HepG2 (cell line): ENCODE results near the gene CIAO2B. TPM values are rescaled to one million over a fixed set of nuclear protein-coding genes. Genes with fewer than 3 reads are reported as not detected.

ENCODE experiments used
- CENPBD1 ChIP-seq: sonication (generic); formaldehyde crosslinking; IDR thresholded peaks from 2 replicates; pipeline ENCODE4 v1.8.0; 2022; ENCODE audit warnings: missing genetic modification reagents, low read depth, mild to moderate bottlenecking, borderline replicate concordance
- HOMEZ ChIP-seq: IDR thresholded peaks from 2 replicates; pipeline ENCODE4 v1.6.1; 2016; ENCODE audit warnings: low read depth
- KLF6 ChIP-seq: IDR thresholded peaks from 2 replicates; pipeline ENCODE4 v1.8.0; 2016; ENCODE audit warnings: missing biosample characterization, missing genetic modification reagents
- MXI1 ChIP-seq: IDR thresholded peaks from 3 replicates; pipeline ENCODE4 v1.6.1; 2012; ENCODE audit warnings: low read depth, low read length, inconsistent platforms, borderline replicate concordance
- PHF20 ChIP-seq: sonication (generic); formaldehyde crosslinking; IDR thresholded peaks from 2 replicates; pipeline ENCODE4 v1.5.0; 2020; ENCODE audit warnings: mild to moderate bottlenecking, missing genetic modification reagents
- REL ChIP-seq: sonication (generic); formaldehyde crosslinking; conservative IDR thresholded peaks from 2 replicates; pipeline ENCODE4 v1.8.0; 2022; ENCODE audit warnings: mild to moderate bottlenecking, missing genetic modification reagents, moderate library complexity
- SAP130 ChIP-seq: IDR thresholded peaks from 2 replicates; pipeline ENCODE4 v1.6.1; 2016; ENCODE audit warnings: low read depth
- SMC3 ChIP-seq: IDR thresholded peaks from 2 replicates; pipeline ENCODE4 v1.6.1; 2011; ENCODE audit warnings: low read length, improper control_type of control experiment
- SOX5 ChIP-seq: IDR thresholded peaks from 2 replicates; pipeline ENCODE4 v1.6.1; 2016; ENCODE audit warnings: borderline replicate concordance
- SOX6 ChIP-seq, 2 experiments: fragments of 450-650 bp in 1 of 2; sonication (generic) in 1 of 2; formaldehyde crosslinking in 1 of 2; IDR thresholded peaks; 2 replicates each; pipeline versions ENCODE4 v1.4.0 to v1.6.1; 2017 to 2020; ENCODE audit warnings: antibody characterized with exemption in 1 of 2, mild to moderate bottlenecking in 1 of 2, missing genetic modification reagents in 1 of 2
- SP4 ChIP-seq: sonication (generic); formaldehyde crosslinking; IDR thresholded peaks from 2 replicates; pipeline ENCODE4 v1.8.1; 2023; ENCODE audit warnings: mild to moderate bottlenecking, missing genetic modification reagents
- ZBTB26 ChIP-seq: IDR thresholded peaks from 2 replicates; pipeline ENCODE4 v1.6.1; 2016; ENCODE audit warnings: missing compliant biosample characterization, missing genetic modification reagents, borderline replicate concordance
- ZFY ChIP-seq: sonication (generic); formaldehyde crosslinking; IDR thresholded peaks from 2 replicates; pipeline ENCODE4 v1.4.0; 2020; ENCODE audit warnings: missing genetic modification reagents
- ZMYM3 ChIP-seq: sonication (generic); formaldehyde crosslinking; IDR thresholded peaks from 2 replicates; pipeline ENCODE4 v1.5.1; 2020; ENCODE audit warnings: mild to moderate bottlenecking, missing genetic modification reagents
- ZNF136 ChIP-seq: sonication (generic); formaldehyde crosslinking; IDR thresholded peaks from 2 replicates; pipeline ENCODE4 v1.8.1; 2022; ENCODE audit warnings: low read depth, mild to moderate bottlenecking, moderate library complexity, missing genetic modification reagents
- ZNF274 ChIP-seq: sonication (generic); formaldehyde crosslinking; IDR thresholded peaks from 2 replicates; pipeline ENCODE4 v1.5.1; 2020; ENCODE audit warnings: mild to moderate bottlenecking, missing genetic modification reagents
- ZNF331 ChIP-seq: sonication (generic); formaldehyde crosslinking; IDR thresholded peaks from 2 replicates; pipeline ENCODE4 v1.4.0; 2020; ENCODE audit warnings: missing genetic modification reagents
- ZNF549 ChIP-seq: sonication (generic); formaldehyde crosslinking; IDR thresholded peaks from 2 replicates; pipeline ENCODE4 v1.5.0; 2020; ENCODE audit warnings: missing genetic modification reagents
- ZNF574 ChIP-seq: sonication (generic); formaldehyde crosslinking; IDR thresholded peaks from 2 replicates; pipeline ENCODE4 v1.4.0; 2020; ENCODE audit warnings: missing genetic modification reagents
- ZNF678 ChIP-seq: sonication (generic); formaldehyde crosslinking; IDR thresholded peaks from 2 replicates; pipeline ENCODE4 v1.4.0; 2020; ENCODE audit warnings: mild to moderate bottlenecking, missing genetic modification reagents
- ZNF691 ChIP-seq: sonication (generic); formaldehyde crosslinking; IDR thresholded peaks from 2 replicates; pipeline ENCODE4 v1.4.0; 2020; ENCODE audit warnings: missing genetic modification reagents, low read depth, mild to moderate bottlenecking, borderline replicate concordance
- ZNF777 ChIP-seq: sonication (generic); formaldehyde crosslinking; IDR thresholded peaks from 2 replicates; pipeline ENCODE4 v1.4.0; 2020; ENCODE audit warnings: missing genetic modification reagents
- ZNF891 ChIP-seq: sonication (generic); formaldehyde crosslinking; IDR thresholded peaks from 2 replicates; pipeline ENCODE4 v1.5.0; 2020; ENCODE audit warnings: mild to moderate bottlenecking, missing genetic modification reagents
- ZSCAN21 ChIP-seq: sonication (generic); formaldehyde crosslinking; IDR thresholded peaks from 2 replicates; pipeline ENCODE4 v1.8.0; 2022; ENCODE audit warnings: mild to moderate bottlenecking, missing genetic modification reagents, moderate library complexity, borderline replicate concordance
- polyA plus RNA-seq, 8 experiments: library from polyadenylated mRNA; depleted of rRNA in 3 of 8; stranded (reverse) in 7 of 8; unstranded in 1 of 8; fragments of >200 nt; fragmentation: Illumina TruSeq in 4 of 8; extraction: Trizol in 4 of 8; gene quantifications; 2 replicates each; pipeline versions ENCODE4 v1.2.1 to v1.2.3, GENCODE V29; 2011 to 2016; ENCODE audit warnings: low read depth in 4 of 8, missing spikeins in 1 of 8, mixed read lengths in 1 of 8; ENCODE audit not compliant: insufficient read depth in 1 of 8
- total RNA-seq, 5 experiments: library from RNA; depleted of rRNA; stranded (reverse); fragments of >200 nt; fragmentation: Illumina TruSeq; extraction: Trizol; gene quantifications; 2 replicates each; pipeline ENCODE4 v1.2.3, GENCODE V29; 2016; ENCODE audit warnings: low read depth in 1 of 5

Gene CIAO2B
- total and polyA plus RNA-seq, 2 of the 13 experiments (the other 11 are each of a cell fraction or from before 2014, with no cell fraction given), result 157 to 293 TPM

- TF ChIP-seq ZNF574 (peak; percentile 98), ZNF136 (CRISPR knock-in tag) (no peak), CENPBD1 (CRISPR knock-in tag) (no peak), ZNF691 (CRISPR knock-in tag) (peak; percentile 74; the same call in 1 of the 2 replicates), ZSCAN21 (CRISPR knock-in tag) (peak; percentile 68; the same call in 1 of the 2 replicates), ZNF549 (CRISPR knock-in tag) (no peak), REL (CRISPR knock-in tag) (no peak), SP4 (peak; percentile 74; the same call in 1 of the 2 replicates), ZNF777 (peak; percentile 73), ZNF274 (CRISPR knock-in tag) (0 out of 2 replicates have a peak, but pooled peaks have one; percentile 32), SOX6 (IDR thresholded peaks at IDR 0.05) (no peak), SOX6 (CRISPR knock-in tag; IDR thresholded peaks at IDR 0.05) (0 out of 2 replicates have a peak, but pooled peaks have one; percentile 29), ZNF331 (CRISPR knock-in tag) (peak; percentile 63; the same call in 1 of the 2 replicates), ZMYM3 (CRISPR knock-in tag) (peak; percentile 54), PHF20 (CRISPR knock-in tag) (no peak), MXI1 (0 out of 3 replicates have a peak, but pooled peaks have one; percentile 48), ZNF678 (CRISPR knock-in tag) (no peak), ZBTB26 (CRISPR knock-in tag) (peak; percentile 78), ZNF891 (CRISPR knock-in tag) (0 out of 2 replicates have a peak, but pooled peaks have one; percentile 35), ZFY (peak; percentile 82), SOX5 (CRISPR knock-in tag) (peak; percentile 15; the same call in 1 of the 2 replicates), SAP130 (CRISPR knock-in tag) (peak; percentile 80), SMC3 (peak; percentile 38; the same call in 1 of the 2 replicates), HOMEZ (CRISPR knock-in tag) (peak; percentile 69; the same call in 1 of the 2 replicates), KLF6 (CRISPR knock-in tag) (no peak)
These were observed 27.0 kb upstream of the CIAO2B start, which contains the start of gene CES3 (continued) for GRCh38 chr16:66961065-66961744.
